Stimulated activated CD4-positive, alpha-beta T cell treated with anti-CD3 and anti-CD28 coated beads, Interleukin-4, amount 100 ng/mL, for 4 hours (primary cell): Measurements from ENCODE around the gene DAPK2.
"Not testable (repeated sequence)": the region's sequence is repeated elsewhere in the genome, so short reads cannot be mapped to it uniquely, and the experiment has no call there.

Experiments used
- DNase-seq, 2 experiments: peaks; one replicate each; pipeline ENCODE4 v3.0.0-alpha.2; 2020

The DAPK2 gene

DNA sequence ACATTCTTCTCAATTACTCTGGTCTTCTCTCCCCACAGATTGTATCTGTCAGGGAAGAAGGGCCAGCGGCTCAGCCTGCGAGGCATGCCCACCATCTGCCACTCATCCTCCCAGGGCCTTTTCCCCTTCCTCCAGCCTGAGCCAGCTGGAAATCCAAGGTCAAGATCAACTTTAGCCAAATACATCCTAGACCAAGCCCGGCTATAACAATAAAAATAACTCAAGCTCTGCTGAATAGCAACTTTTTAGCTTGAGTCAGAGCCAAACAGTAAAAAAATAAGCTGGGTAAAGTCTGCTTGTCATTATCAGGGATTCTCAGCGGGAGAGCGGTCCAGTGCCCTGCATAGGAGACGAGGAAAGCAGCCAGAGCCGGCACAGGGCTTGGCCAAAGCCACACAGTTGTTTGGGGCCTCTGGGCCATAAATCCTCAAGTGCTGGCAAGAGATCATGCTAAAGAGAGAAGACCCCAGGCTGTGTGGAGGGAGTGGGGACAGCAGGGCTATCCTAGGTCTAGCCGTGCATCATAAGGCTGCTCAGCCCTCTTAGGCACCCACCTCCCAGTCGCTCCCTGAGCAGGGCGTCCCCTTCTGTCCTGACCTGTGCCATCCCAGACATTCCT, 136.4 kb downstream of the DAPK2 start:
- DNase-seq, result no peak

DNA sequence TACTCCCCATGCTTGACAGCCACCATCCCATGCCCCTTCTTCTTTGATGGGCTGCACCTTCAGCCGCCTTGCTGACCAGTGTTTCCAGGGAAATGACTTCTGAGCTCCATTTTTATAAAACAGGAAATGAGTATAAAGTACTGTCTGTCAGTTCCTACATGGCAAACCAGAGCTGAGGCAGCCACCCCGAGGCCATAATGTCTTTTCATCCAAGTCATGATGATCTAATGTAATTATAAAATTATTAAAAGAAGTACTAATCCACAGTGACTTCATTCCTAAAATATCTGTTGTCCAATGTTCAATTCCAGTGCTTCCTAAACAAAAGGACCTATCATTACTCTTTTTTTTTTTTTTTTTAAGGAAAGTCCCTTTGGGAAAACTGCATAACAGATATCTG, 137.3 kb downstream of the DAPK2 start:
- DNase-seq, result no peak

DNA sequence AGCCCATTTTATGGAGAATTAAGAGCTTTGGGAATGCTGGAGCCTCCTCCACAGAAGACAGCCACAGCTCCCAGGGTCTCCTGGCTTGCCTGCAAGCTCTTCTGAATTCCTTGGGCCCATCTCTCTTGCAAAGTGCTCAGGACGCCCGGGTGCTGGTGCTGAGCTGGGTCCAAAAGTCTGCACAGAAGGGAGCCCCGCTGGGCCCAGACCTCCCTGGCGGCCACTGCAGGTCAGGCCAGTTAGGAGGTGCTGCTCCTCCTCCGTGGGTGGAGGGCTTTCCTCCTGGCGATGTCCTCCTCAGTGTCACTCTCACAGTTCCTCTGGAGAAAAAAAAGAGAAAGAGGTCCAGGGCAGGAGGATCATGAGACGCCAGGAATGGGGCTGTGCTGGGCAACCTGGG, 138.0 kb downstream of the DAPK2 start:
- DNase-seq, result no peak

GRCh38 chr15:63907521-63907920, 138.8 kb downstream of the DAPK2 start:
- DNase-seq, result no peak

DNA sequence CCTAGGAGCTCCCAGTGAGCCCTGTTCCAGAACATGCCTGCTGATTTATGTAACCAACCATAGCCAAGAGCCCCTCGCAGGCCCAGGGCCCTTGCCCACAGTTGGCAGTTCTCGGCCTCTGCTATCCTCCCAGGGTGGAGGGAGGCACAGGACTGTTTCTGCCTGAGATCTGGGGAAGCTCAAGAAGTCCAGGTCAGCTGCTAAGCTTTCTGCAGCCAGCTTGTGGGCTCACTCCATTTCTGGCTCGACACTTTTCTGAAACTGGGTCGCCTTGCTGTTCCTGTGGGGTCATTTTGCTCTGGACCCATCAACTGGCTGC, 140.1 kb downstream of the DAPK2 start:
- no peak for DNase-seq

- no peak for DNase-seq
Measured at GRCh38 chr15:63905558-63906265, 140.6 kb downstream of the DAPK2 start.

DNA sequence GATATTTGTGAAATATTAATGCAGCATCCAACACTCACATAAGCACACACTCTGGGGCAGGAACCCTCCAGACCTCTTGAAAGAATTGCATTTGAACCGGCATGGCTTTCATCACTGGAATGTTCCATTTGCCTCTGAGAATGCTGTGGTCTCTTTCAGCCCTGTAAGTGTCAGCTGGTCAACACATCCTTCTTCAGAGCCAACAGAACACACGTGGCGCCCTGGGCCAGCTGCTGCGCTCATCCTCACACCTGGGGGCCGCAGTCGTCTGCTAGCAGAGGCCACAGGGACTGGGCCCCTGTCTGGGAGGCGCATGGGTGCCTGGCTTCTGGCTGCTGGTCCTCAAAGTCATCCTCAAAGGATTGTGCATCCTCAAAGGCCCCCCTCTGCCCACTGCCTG, 141.2 kb downstream of the DAPK2 start:
- no peak for DNase-seq

GRCh38 chr15:63904042-63904441, 142.2 kb downstream of the DAPK2 start:
- DNase-seq, result no peak

- DNase-seq, result no peak
Measured at GRCh38 chr15:63902671-63903035, 143.6 kb downstream of the DAPK2 start.

DNA sequence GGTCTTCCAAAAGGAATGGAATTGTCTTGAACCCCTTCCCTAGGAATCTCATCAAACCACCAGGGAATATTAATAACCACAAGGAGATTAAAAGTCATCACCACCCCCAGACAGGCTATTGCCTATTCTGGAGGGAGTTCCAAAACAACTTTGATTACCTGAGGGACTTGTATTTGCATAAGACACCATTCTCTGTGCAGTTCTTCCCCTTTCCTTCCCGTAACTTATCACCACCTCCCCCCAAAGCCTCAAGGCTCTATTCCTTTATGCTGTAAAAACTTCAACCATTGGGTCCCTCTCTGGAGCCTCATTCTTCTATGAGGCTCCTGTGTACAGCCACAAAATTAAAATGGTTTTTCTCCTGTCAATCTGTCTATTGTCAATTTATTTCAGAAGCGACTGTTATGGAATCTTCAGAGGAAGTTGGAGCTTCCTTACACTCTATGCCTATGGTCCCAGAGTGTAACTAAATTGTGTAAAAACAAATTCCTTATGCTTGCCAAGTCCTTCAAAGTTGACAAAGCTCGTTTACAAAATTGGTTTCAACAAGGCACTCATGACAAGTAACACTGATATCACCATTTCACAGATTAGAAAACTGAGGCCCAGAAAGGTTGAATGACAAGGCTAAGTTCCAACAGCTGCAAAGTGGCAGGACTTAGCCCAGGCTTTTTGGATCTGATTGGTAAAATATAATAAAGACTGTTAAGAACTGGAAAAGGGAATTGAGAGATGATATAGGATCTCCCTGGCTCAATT, 144.2 kb downstream of the DAPK2 start:
- DNase-seq, result no peak

GRCh38 chr15:63900306-63900705, 146.0 kb downstream of the DAPK2 start:
- no peak for DNase-seq

GRCh38 chr15:63899606-63900005, 146.7 kb downstream of the DAPK2 start:
- not testable (repeated sequence) for DNase-seq

GRCh38 chr15:63899193-63899592, 147.1 kb downstream of the DAPK2 start:
- DNase-seq, result no peak

GRCh38 chr15:63896336-63897115, 149.8 kb downstream of the DAPK2 start:
- no peak for DNase-seq

DNA sequence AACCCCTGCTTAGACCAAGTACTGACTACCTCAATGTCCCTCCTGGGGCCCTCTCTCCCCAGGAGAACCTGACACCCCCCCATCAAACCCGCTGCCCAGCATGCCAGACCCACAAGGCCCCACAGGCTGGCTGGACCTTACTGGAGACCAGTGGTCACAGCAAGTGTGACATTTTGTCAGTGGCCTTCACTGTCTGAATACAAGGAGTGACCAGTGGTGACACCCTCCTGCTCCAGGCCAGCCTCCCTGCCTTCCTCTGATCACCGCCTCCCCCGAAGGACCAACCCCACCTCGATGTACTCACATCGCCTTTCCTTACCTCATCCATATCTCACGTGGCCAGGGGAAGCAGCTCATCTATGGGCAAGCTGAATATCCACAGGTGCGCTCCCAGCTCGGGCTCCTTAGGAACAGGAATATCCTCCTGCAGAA, 150.5 kb downstream of the DAPK2 start:
- no peak for DNase-seq

GRCh38 chr15:63895194-63895593, 151.1 kb downstream of the DAPK2 start:
- no peak for DNase-seq

DNA sequence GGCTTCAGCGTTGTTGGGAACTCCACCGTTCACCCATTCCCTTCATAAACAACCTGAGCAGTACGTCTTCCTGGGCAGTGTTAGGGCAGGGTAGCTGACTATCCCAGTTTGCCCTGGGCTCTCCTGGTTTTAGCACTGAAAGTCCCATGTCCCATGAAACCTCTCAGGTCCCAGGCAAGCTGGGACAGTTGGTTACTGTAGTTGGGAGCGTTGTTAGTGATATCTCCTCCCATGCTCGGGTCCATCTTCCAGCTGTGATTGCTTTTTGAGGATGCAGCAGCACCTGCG, 151.7 kb downstream of the DAPK2 start:
- no peak for DNase-seq

DNA sequence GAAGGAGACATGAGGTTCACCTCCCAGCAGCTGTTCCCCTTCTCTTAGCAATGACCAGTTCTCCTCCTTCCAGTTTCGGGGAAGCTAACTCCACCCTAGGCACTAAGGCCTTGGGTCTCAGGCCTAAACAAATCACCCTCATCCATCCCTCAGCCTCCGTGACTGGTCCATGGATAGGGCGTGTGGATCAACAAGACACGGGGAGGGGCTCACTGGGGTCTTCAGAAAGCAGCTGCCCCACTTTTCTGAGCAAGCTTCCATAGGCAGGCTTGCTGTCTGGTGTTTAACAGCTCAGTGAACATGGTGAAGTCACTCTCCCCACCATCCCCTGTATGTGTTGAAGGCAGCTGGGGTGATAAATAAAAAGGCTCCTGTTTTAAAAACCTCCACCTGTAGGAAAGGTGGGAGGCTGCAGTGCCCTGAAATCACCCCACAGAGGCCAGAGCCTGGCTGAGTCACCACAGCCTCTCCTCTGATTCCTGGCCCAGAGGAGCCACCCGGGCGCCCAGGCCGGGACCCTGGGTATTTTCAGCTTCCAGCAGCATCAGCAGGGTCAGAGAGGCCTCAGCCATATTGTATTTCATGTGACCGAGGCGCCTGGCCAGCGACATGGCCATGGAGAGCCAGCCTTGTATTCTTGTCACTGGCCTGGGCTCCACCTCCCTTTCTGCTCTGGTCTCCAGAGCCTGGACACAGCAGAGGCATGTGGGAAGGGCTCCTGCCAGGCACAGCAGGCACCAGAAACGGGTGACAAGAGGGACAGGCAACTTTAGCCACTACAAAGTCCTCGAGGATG, 152.2 kb downstream of the DAPK2 start:
- DNase-seq, result no peak

DNA sequence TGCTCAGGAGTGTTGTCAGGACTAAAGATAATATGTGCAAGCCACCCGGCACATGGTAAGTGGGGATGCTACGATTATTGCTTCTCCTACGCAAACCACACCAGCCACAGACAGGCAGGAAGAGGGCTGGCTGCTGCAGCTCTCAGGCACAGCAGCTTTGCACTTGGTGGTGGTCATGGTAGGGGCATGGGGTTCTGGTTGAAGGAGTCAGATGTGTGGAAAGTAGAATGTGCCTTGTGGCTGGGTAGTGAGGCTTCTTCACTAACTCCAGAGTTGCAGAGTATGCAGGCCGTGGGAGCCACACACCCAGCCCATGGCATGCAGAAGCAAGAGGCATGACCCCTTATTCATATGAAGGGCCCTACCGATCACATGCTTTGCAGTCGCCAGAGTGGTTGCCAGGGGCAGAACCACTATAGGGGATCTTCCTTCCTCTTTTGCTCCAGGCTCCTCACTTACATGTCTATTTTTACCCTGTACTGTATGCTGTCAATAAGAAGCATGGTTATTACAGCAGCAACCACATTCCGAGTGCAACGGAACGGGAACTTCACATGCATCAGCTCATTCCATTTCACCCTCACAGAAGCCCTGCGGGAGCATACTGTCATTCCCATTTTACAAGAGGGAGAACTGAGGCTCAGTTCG, 153.4 kb downstream of the DAPK2 start:
- DNase-seq, result peak; percentile 51 to 73

GRCh38 chr15:63891768-63892133, 154.5 kb downstream of the DAPK2 start:
- no peak for DNase-seq

- peak; percentile 58 to 74 for DNase-seq
Measured at GRCh38 chr15:63891079-63891767, 155.1 kb downstream of the DAPK2 start.

DNA sequence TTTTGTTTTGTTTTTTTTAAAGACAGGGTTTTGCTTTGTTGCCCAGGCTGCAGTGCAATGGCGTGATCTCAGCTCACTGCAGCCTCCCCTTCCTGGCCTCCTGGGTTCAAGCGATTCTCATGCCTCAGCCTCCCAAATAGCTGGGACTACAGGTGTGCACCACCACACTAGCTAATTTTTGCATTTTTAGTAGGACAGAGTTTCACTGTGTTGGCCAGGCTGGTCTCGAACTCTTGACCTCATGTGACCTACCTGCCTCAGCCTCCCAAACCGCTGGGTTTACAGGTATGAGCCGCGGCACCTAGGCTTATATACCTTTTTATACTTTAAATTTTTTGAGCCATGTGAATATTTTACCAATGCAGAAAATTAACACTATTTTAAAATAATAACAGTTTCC, 155.7 kb downstream of the DAPK2 start:
- no peak for DNase-seq
